ENCODE measurements around the gene EED. TPM values are rescaled to one million over a fixed set of nuclear protein-coding genes. Genes with fewer than 3 reads are reported as not detected.
A peak's percentile ranks its signal among the peaks of the same experiment; 100 is the strongest.

Gene EED
- total and polyA plus RNA-seq, 9 of the 15 experiments (the other 6 are each of a cell fraction or from before 2014, with no cell fraction given), result 33.0 to 110 (median 55.1) TPM

GRCh38 chr11:86302092-86302793 lies 57.7 kb downstream of the EED start, which contains the start of gene HIKESHI (continued):
- TF ChIP-seq RFX7 (CRISPR knock-in tag; IDR thresholded peaks at IDR 0.05) (no peak), EHMT2 (IDR thresholded peaks at IDR 0.05) (peak; percentile 72; the same call in 1 of the 2 replicates), ETV5 (CRISPR knock-in tag; IDR thresholded peaks at IDR 0.05; ENCODE audit: low read depth) (peak; percentile 83), ZC3H11A (IDR thresholded peaks at IDR 0.05; ENCODE audit: low read depth, low read length) (0 out of 2 replicates have a peak, but pooled peaks have one; percentile 31), FOXP1 (CRISPR knock-in tag; IDR thresholded peaks at IDR 0.05) (no peak), CREM (IDR thresholded peaks at IDR 0.05; ENCODE audit: low read depth) (peak; percentile 89), ZNF232 (CRISPR knock-in tag; IDR thresholded peaks at IDR 0.05) (no peak), NELFE (IDR thresholded peaks at IDR 0.05; ENCODE audit: insufficient read depth, insufficient read length) (no peak), ZNF507 (tag; conservative IDR thresholded peaks at IDR 0.05) (no peak), ZNF140 (CRISPR knock-in tag; IDR thresholded peaks at IDR 0.05) (no peak), ZNF764 (CRISPR knock-in tag; IDR thresholded peaks at IDR 0.05; ENCODE audit: low read depth) (no peak), NKRF (IDR thresholded peaks at IDR 0.05; ENCODE audit: borderline replicate concordance) (peak; percentile 85; the same call in 1 of the 2 replicates), ZNF740 (CRISPR knock-in tag; IDR thresholded peaks at IDR 0.05) (no peak), ZNF740 (tag; IDR thresholded peaks at IDR 0.05) (no peak), ESRRA (IDR thresholded peaks at IDR 0.05; ENCODE audit: borderline replicate concordance, low read depth) (peak; percentile 62; the same call in 1 of the 2 replicates), NBN (IDR thresholded peaks at IDR 0.05; ENCODE audit: low read depth) (no peak), NR2C2 (CRISPR knock-in tag; IDR thresholded peaks at IDR 0.05) (peak; percentile 99), NR2C2 (tag; IDR thresholded peaks at IDR 0.05) (peak; percentile 100)
- TF ChIP-seq, protein P1, sequence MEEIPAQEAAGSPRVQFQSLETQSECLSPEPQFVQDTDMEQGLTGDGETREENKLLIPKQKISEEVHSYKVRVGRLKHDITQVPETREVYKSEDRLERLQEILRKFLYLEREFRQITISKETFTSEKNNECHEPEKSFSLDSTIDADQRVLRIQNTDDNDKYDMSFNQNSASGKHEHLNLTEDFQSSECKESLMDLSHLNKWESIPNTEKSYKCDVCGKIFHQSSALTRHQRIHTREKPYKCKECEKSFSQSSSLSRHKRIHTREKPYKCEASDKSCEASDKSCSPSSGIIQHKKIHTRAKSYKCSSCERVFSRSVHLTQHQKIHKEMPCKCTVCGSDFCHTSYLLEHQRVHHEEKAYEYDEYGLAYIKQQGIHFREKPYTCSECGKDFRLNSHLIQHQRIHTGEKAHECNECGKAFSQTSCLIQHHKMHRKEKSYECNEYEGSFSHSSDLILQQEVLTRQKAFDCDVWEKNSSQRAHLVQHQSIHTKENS (CRISPR knock-in tag; IDR thresholded peaks at IDR 0.05), result no peak
- TF ChIP-seq, protein P2, sequence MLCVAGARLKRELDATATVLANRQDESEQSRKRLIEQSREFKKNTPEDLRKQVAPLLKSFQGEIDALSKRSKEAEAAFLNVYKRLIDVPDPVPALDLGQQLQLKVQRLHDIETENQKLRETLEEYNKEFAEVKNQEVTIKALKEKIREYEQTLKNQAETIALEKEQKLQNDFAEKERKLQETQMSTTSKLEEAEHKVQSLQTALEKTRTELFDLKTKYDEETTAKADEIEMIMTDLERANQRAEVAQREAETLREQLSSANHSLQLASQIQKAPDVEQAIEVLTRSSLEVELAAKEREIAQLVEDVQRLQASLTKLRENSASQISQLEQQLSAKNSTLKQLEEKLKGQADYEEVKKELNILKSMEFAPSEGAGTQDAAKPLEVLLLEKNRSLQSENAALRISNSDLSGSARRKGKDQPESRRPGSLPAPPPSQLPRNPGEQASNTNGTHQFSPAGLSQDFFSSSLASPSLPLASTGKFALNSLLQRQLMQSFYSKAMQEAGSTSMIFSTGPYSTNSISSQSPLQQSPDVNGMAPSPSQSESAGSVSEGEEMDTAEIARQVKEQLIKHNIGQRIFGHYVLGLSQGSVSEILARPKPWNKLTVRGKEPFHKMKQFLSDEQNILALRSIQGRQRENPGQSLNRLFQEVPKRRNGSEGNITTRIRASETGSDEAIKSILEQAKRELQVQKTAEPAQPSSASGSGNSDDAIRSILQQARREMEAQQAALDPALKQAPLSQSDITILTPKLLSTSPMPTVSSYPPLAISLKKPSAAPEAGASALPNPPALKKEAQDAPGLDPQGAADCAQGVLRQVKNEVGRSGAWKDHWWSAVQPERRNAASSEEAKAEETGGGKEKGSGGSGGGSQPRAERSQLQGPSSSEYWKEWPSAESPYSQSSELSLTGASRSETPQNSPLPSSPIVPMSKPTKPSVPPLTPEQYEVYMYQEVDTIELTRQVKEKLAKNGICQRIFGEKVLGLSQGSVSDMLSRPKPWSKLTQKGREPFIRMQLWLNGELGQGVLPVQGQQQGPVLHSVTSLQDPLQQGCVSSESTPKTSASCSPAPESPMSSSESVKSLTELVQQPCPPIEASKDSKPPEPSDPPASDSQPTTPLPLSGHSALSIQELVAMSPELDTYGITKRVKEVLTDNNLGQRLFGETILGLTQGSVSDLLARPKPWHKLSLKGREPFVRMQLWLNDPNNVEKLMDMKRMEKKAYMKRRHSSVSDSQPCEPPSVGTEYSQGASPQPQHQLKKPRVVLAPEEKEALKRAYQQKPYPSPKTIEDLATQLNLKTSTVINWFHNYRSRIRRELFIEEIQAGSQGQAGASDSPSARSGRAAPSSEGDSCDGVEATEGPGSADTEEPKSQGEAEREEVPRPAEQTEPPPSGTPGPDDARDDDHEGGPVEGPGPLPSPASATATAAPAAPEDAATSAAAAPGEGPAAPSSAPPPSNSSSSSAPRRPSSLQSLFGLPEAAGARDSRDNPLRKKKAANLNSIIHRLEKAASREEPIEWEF (CRISPR knock-in tag; IDR thresholded peaks at IDR 0.05), result peak; percentile 69; the same call in 1 of the 2 replicates
